ENCODE measurements around the gene TTLL4. TPM values are rescaled to one million over a fixed set of nuclear protein-coding genes. Genes with fewer than 3 reads are reported as not detected.

TTLL4 gene
- total and polyA plus RNA-seq, 2 of the 8 experiments (the other 6 are each of a cell fraction or from before 2014, with no cell fraction given) = 71.1 to 105 TPM

DNA sequence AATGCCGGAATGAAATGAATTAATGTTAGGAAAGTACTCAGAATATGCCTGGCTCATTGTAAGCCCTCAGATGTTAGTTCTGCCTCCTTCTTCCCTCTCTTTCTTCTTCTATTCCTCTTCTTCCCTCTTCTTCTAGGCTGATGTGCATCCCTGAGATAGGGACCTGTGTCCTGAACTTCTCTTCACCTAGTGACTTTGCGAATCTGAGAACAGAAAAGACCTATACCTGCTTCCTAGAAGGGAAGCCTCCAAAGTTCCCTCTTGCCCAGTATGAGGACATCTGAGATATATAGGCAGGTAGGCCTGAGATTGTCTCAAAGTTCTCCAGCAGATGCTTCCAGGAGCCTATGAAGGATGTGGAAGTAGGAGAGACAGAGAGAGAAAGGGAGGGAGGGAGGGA lies 63.2 kb downstream of the TTLL4 start (continued):
- TF ChIP-seq, protein P1, sequence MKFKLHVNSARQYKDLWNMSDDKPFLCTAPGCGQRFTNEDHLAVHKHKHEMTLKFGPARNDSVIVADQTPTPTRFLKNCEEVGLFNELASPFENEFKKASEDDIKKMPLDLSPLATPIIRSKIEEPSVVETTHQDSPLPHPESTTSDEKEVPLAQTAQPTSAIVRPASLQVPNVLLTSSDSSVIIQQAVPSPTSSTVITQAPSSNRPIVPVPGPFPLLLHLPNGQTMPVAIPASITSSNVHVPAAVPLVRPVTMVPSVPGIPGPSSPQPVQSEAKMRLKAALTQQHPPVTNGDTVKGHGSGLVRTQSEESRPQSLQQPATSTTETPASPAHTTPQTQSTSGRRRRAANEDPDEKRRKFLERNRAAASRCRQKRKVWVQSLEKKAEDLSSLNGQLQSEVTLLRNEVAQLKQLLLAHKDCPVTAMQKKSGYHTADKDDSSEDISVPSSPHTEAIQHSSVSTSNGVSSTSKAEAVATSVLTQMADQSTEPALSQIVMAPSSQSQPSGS (IDR thresholded peaks at IDR 0.05; ENCODE audit: low read length) = no peak
- TF ChIP-seq BACH1 (IDR thresholded peaks at IDR 0.05; ENCODE audit: low read length) = no peak

Data from H1 (cell line).